HEK293T (cell line): ENCODE data around the gene KIFC1.

Experiments used
- CTCF ChIA-PET: fragments of 350-600 bp; formaldehyde crosslinking; extraction: SDS; loops from one replicate; lab custom pipeline; 2021; ENCODE audit warnings: antibody characterized with exemption, inconsistent platforms; lab: Yijun Ruan, JAX
- POLR2A ChIA-PET: fragments of 350-600 bp; formaldehyde crosslinking; extraction: SDS; loops from one replicate; lab custom pipeline; 2020; ENCODE audit warnings: antibody characterized with exemption, inconsistent platforms; lab: Yijun Ruan, JAX
- DNase-seq: peaks from one replicate; pipeline ENCODE4 v3.0.0; 2012; ENCODE audit warnings: mixed read lengths; ENCODE audit errors: extremely low spot score
- ARNT ChIP-seq: fragments of 450-650 bp; IDR thresholded peaks from 2 replicates; pipeline ENCODE4 v1.6.1; 2017; ENCODE audit warnings: mild to moderate bottlenecking
- BHLHE40 ChIP-seq: fragments of 450-650 bp; IDR thresholded peaks from 2 replicates; pipeline ENCODE4 v1.6.1; 2016; ENCODE audit warnings: mild to moderate bottlenecking, moderate library complexity, borderline replicate concordance
- CTBP1 ChIP-seq: fragments of 450-650 bp; IDR thresholded peaks from 2 replicates; pipeline ENCODE4 v1.6.1; 2016; ENCODE audit warnings: borderline replicate concordance
- ELF4 ChIP-seq: fragments of 450-650 bp; IDR thresholded peaks from 2 replicates; pipeline ENCODE4 v1.6.1; 2017; ENCODE audit warnings: antibody characterized with exemption
- FOXA1 ChIP-seq: fragments of 450-650 bp; IDR thresholded peaks from 2 replicates; pipeline ENCODE4 v1.6.1; 2016; ENCODE audit warnings: mild to moderate bottlenecking
- FOXK2 ChIP-seq: fragments of 450-650 bp; IDR thresholded peaks from 2 replicates; pipeline ENCODE4 v1.6.1; 2016; ENCODE audit warnings: mild to moderate bottlenecking
- FOXM1 ChIP-seq: fragments of 450-650 bp; IDR thresholded peaks from 2 replicates; pipeline ENCODE4 v1.6.1; 2017; ENCODE audit warnings: mild to moderate bottlenecking, borderline replicate concordance
- HDGF ChIP-seq: fragments of 450-650 bp; IDR thresholded peaks from 2 replicates; pipeline ENCODE4 v1.6.1; 2017; ENCODE audit warnings: antibody characterized with exemption, borderline replicate concordance
- L3MBTL2 ChIP-seq: fragments of 450-650 bp; conservative IDR thresholded peaks from 2 replicates; pipeline ENCODE4 v1.6.1; 2016; ENCODE audit warnings: mild to moderate bottlenecking
- LEF1 ChIP-seq: fragments of 450-650 bp; IDR thresholded peaks from 2 replicates; pipeline ENCODE4 v1.6.1; 2017; ENCODE audit warnings: mild to moderate bottlenecking, borderline replicate concordance
- NFRKB ChIP-seq: fragments of 450-650 bp; IDR thresholded peaks from 2 replicates; pipeline ENCODE4 v1.6.1; 2016; ENCODE audit warnings: mild to moderate bottlenecking, moderate library complexity
- PKNOX1 ChIP-seq: fragments of 450-650 bp; IDR thresholded peaks from 2 replicates; pipeline ENCODE4 v1.6.1; 2016
- SP1 ChIP-seq: fragments of 450-650 bp; IDR thresholded peaks from 2 replicates; pipeline ENCODE4 v1.6.1; 2017
- SUZ12 ChIP-seq: fragments of 450-650 bp; IDR thresholded peaks from 2 replicates; pipeline ENCODE4 v1.6.1; 2016; ENCODE audit warnings: mild to moderate bottlenecking
- TARDBP ChIP-seq: fragments of 450-650 bp; IDR thresholded peaks from 2 replicates; pipeline ENCODE4 v1.6.1; 2016
- ZNF384 ChIP-seq: fragments of 450-650 bp; IDR thresholded peaks from 2 replicates; pipeline ENCODE4 v1.6.1; 2016

The KIFC1 gene

GRCh38 chr6:33417903-33418689 lies 26.5 kb downstream of the KIFC1 start, which contains the start of gene CUTA:
CUTA (minus strand) TSS chr6:33418107; CDS start chr6:33418000, 107 bp downstream.
- TF ChIP-seq HDGF (0 out of 2 replicates have a peak, but pooled peaks have one; percentile 25), BHLHE40 (no peak), ARNT (peak; percentile 58), FOXA1 (no peak), L3MBTL2 (peak; percentile 98), SP1 (peak; percentile 12; the same call in 1 of the 2 replicates), NFRKB (no peak), FOXM1 (no peak), FOXK2 (no peak), CTBP1 (no peak), TARDBP (no peak), PKNOX1 (peak; percentile 72), LEF1 (no peak)
- DNase-seq = peak; percentile 92
- POLR2A ChIA-PET = interaction anchor here (0.8 to 3.4 kb wide), 13 partner anchors 8 to 446 kb away, joined by 3 to 17 read pairs (median 5); partner anchors contain the start of genes PFDN6, RPS18, VPS52 and ZBTB22
- CTCF ChIA-PET = interaction anchor here (0.5 to 1.2 kb wide), 4 partner anchors 11 to 220 kb away, joined by 3 to 6 read pairs (median 4); no protein-coding TSS in a partner anchor

DNA sequence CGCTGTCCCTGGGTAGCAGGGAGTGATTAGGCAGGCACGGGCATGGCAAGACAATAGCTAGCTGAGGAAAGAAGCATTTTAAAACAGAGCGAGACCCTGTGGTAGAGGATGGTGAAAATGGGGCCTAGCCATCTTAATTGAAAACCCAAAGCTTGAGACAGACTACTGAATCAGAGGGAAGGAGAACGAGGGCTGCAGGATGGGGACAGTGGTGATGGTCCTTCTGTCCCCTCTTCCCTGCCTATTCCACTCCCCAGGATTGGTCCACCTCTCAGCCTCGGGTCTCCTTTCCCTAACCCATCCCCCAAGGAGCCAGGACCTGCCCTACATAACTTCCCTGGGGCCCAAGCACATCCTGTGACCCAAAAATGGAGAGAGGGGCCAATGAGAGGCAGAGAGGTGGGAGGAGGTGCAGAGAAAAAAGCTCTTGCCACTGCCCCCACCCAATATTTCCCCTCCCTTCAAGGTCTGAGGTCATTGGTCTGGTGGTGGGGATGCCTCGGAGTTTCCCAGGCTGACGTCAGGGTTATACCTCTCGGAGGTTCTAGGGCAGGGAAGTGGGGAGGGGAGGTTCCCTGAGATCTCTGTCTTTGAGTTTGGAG lies 27.2 kb downstream of the KIFC1 start:
- ChIA-PET CTCF (interaction anchor here (1.2 kb wide), 2 partner anchors 10 to 15 kb away, joined by 3 to 4 read pairs; no protein-coding TSS in a partner anchor), POLR2A (interaction anchor here (1.0 to 3.4 kb wide), 11 partner anchors 8 to 447 kb away, joined by 3 to 17 read pairs (median 5); partner anchors contain the start of genes PFDN6, RPS18, VPS52 and ZBTB22)
- no peak for DNase-seq
- TF ChIP-seq HDGF = 0 out of 2 replicates have a peak, but pooled peaks have one; percentile 2
- TF ChIP-seq NFRKB = no peak

GRCh38 chr6:33419580-33420490 lies 28.2 kb downstream of the KIFC1 start, which contains the start of gene SYNGAP1:
SYNGAP1 (plus strand) TSS chr6:33420065; CDS start chr6:33420265, 200 bp downstream.
- TF ChIP-seq FOXM1 (no peak), ARNT (no peak), TARDBP (no peak), NFRKB (no peak), ELF4 (no peak), PKNOX1 (no peak), FOXK2 (no peak)
- ChIA-PET POLR2A (interaction anchor here (1.9 to 3.4 kb wide), 3 partner anchors 11 to 149 kb away, joined by 11 to 17 read pairs (median 12); partner anchors contain the start of genes RPS18, VPS52 and ZBTB9), CTCF (interaction anchor here (0.6 to 1.2 kb wide), 2 partner anchors 9 to 299 kb away, joined by 3 to 4 read pairs; no protein-coding TSS in a partner anchor)
- no peak for DNase-seq

- no peak for DNase-seq
- CTCF ChIA-PET = interaction anchor here (0.6 kb wide), 1 partner anchor 300 kb away, joined by 4 read pairs; no protein-coding TSS in a partner anchor
- TF ChIP-seq ZNF384 (no peak), L3MBTL2 (peak; percentile 61), BHLHE40 (no peak), CTBP1 (peak; percentile 62; the same call in 1 of the 2 replicates), SUZ12 (no peak), PKNOX1 (peak; percentile 67)
- POLR2A ChIA-PET = interaction anchor here (3.3 kb wide), 1 partner anchor 10 kb away, joined by 17 read pairs; no protein-coding TSS in a partner anchor
Measured at GRCh38 chr6:33420491-33421343, 29.1 kb downstream of the KIFC1 start.

DNA sequence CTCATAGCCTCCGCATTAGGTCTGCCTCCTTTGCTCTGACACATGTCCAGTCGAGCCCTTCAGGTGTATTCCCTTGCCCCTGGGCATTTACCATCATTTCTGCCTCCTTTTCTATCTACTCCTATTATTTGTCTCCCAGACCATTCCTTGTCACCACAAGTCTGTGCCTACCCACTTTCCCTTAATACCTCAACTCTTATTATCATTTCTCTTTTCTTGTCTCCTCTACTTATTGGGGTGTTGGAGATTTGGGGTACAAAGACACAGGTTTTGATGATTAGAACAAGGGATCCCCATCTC lies 29.7 kb downstream of the KIFC1 start:
- ChIA-PET POLR2A (no interaction called here), CTCF (no interaction called here)
- TF ChIP-seq CTBP1 = no peak
- DNase-seq = no peak
